NCI-H524 (cell line): ENCODE data around the gene PSMA5.
"Not testable (repeated sequence)": the region's sequence is repeated elsewhere in the genome, so short reads cannot be mapped to it uniquely, and the experiment has no call there.

ENCODE experiments used
- DNase-seq, 2 experiments: peaks; one replicate each; lab custom pipeline; 2025; lab: John Stamatoyannopoulos, UW

The PSMA5 gene

GRCh38 chr1:109426281-109427170 is at the start of gene PSMA5:
Gene PSMA5, minus strand, starts transcription at chr1:109426448. Its CDS starts 118 bp downstream, at chr1:109426330.
- DNase-seq, result peak; percentile 96 to 98

- no peak for DNase-seq
Measured at GRCh38 chr1:109475261-109475660, 49.0 kb upstream of the PSMA5 start.

GRCh38 chr1:109474697-109475096 is 48.4 kb upstream of the PSMA5 start:
- DNase-seq, result no peak

DNA sequence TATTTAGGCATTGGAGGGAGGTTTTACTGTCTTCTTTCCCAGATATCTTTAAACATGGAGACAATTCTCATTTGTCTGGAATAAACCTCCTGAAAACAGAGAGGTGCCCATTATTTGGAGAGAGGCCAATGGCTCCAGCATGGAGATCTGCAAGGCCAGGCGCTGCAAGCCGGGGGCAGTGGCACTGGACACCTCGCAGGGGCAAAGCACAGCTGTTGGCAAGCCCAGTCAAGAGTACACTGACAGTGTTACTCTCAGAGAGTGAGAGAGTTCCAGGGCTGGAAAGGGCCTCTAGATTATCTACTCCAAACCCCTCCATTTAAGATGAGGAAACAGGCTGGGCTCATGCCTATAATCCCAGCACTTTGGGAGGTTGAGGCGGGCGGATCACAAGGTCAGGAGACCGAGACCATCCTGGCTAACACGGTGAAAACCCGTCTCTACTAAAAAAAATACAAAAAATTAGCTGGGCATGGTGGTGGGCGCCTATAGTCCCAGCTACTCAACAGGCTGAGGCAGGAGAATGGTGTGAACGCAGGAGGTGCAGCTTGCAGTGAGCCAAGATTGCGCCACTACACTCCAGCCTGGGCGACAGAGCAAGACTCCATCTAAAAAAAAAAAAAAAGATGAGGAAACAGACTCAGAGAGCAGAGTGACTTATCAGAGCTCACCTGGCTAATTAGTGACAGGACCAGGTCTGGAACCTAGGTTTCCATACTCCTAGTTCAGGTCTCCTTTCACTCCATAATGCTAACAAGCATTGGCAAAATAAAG is 47.2 kb upstream of the PSMA5 start:
- not testable (repeated sequence) for DNase-seq

DNA sequence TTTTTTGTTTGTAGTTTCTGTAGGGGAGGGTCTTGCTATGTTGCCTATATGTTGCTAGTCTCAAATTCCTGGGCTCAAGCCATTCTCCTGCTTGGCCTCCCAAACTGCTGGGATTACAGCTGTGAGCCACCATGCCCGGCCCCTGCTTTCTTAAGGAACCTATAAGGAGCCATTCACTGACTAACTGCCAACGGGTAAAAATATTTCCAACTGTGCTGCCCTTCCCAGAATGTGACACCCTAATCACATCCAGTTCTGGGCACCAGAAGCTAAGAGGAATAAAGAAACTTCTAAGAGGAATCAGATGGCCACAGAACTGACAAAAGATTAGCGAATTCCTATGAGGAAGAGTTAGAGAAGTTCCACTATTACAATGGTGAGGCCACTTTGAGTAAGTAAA is 46.5 kb upstream of the PSMA5 start:
- DNase-seq, result no peak

DNA sequence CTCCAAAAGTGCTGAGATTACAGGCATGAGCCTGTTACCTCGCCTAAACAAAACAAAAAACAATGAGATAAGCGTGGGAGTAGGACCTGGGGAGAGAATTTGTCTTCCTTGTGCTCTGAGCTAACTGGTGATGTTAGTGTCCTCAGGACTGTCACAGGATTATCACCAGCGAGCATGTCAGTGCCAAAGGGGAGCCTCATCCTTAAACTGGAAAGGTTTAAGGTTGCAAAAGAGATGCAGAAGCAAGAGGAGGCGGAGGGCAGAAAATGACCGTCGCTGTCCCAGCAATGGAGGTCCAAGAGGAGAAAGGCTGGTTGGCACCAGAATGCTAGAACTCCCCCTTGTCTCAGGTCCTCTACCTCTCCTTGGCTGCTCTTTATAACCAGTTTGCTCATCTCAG is 44.0 kb upstream of the PSMA5 start:
- no peak for DNase-seq

DNA sequence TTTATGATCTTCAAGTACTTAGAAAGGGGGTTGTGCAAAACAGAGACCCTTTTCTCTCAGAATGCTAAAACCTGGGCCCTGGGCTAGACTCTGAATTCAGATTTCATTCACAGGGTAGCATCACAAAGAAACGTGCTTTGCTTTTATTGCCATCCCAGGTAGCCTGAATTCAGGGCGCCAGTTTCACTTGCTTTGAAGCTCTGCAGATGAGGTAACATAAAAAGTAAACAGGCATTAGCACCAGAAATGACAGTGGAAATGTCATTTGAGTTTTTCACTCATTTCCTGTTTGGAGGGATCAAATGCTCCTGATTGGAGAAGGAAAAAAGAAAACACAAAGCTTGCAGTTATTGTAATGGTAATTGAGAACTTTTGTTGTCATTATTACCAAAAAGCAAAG is 42.7 kb upstream of the PSMA5 start:
- no peak for DNase-seq

GRCh38 chr1:109468061-109468460 is 41.8 kb upstream of the PSMA5 start:
- DNase-seq, result no peak

- DNase-seq, result no peak
Measured at GRCh38 chr1:109467301-109467777, 41.1 kb upstream of the PSMA5 start.

GRCh38 chr1:109466452-109467300 is 40.4 kb upstream of the PSMA5 start, which contains the start of gene SYPL2:
Gene SYPL2, plus strand, starts transcription at chr1:109466546. Its CDS starts 298 bp downstream, at chr1:109466844.
- peak in 1 of 2 experiments; percentile 24 for DNase-seq

DNA sequence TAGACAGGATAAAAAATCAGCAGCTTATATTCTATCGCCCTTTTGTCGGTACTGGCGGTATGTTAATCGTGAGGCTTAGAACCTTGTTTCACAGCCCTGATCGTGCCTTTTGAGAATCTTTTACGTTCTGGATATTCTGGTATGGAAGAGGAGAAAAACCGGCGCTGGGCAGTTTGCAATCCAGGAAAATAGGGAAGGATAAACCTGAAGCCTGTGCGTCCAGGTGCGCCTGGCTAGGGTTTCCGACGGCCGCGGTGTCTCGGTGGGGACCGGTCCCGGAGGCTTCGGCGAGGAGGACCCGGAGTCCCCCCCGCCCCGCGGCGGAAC is 39.8 kb upstream of the PSMA5 start:
- peak; percentile 22 for DNase-seq

- no peak for DNase-seq
Measured at GRCh38 chr1:109457819-109458218, 31.6 kb upstream of the PSMA5 start.

DNA sequence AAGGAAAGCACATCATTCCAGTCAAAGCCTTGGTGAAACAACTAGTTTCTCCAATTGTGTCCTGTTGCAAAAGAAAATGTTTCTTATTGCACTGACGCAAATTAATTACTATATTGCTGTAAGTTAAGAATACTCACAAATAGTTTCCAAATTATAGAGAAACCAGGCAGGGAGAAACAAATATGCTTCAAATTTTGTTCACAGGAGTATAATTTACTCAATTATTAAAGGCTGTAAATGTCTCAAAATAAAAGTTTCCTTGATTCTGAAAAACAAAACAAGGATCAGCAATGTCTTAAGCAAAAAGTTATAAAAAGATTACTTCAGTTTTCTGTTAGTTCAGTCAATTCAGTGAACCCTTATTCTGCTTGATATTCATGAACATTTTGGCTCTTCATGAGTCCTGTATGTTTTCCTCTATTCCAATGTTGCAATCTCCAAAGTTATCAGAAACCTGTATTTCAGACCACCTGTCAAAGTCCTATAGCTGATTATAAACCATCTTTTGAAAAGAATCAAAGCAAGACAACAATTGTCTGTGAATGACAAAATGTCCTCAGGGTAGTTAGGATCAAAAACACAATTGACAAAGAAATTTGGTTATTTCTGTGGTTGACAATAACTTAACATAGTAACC is 28.4 kb upstream of the PSMA5 start:
- DNase-seq, result no peak

GRCh38 chr1:109447524-109447923 is 21.3 kb upstream of the PSMA5 start:
- no peak for DNase-seq

GRCh38 chr1:109445949-109446695 is 19.9 kb upstream of the PSMA5 start:
- not testable (repeated sequence) for DNase-seq

GRCh38 chr1:109444346-109444745 is 18.1 kb upstream of the PSMA5 start:
- DNase-seq, result peak; percentile 16 to 25

DNA sequence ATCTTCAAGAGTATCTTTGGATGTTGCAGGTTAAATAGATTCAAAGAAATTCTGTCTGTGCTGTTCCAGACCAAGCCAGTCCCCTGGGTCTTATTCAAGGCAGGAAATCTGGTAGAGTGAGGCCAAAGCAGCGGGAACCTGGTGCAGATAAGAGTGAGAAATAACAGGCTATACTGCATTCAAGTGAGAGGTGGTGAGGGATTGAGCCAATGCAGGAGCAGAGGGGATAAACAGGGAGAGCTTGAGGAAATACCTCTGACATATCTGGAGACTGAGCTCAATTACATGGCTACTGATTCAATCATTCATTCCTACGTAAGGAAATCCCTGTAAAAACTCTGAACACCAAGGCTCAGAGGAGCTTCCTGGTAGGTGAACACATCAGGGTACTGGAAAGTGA is 17.2 kb upstream of the PSMA5 start:
- DNase-seq, result no peak

DNA sequence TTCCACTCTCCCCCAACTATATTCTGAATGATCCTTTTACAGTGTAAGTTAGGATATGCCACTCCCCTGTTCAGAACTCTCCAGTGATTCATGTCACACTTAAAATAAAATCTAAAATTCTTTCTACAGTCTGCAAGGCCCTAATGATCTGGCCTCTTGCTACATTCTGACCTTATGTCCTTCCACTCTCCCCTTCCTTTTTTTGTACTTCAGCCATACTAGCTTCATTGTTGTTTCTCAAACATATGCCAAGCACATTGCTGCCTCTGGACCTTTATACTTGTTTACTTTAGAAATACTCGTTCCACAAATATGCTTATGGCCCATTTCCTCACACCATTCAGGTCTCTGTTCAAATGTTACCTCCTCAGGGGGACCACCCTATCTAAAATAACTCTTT is 14.8 kb upstream of the PSMA5 start:
- no peak for DNase-seq

GRCh38 chr1:109438798-109439297 is 12.6 kb upstream of the PSMA5 start:
- no peak for DNase-seq

DNA sequence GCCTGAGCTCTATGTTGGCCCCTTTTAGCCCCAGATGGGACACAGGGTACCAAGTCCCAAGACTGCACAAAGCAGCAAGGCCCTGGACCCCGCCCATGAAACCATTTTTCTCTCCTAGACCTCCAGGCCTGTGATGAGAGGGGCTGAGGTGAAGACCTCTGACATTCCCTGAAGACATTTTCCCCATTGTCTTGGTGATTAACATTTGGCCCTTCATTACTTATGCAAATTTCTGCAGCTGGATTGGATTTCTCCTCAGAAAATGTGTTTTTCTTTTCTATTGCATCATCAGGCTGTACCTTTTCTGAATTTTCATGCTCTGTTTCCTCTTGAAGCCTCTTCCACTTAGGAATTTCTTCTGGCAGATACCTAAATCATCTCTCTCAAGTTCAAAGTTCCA is 8.2 kb upstream of the PSMA5 start:
- DNase-seq, result no peak

- no peak for DNase-seq
Measured at GRCh38 chr1:109433322-109433721, 7.1 kb upstream of the PSMA5 start.
